Skeletal muscle satellite cell (primary cell): ENCODE data around the gene OR5A2.
"Not testable (repeated sequence)": the region's sequence is repeated elsewhere in the genome, so short reads cannot be mapped to it uniquely, and the experiment has no call there.

Source experiments
- H3K27me3 ChIP-seq: 2 replicates; pipeline ENCODE4 v1.7.0; 2013; ENCODE audit warnings: low read length; ENCODE audit not compliant: control insufficient read depth, insufficient read depth
- H3K36me3 ChIP-seq: 2 replicates; pipeline ENCODE4 v1.7.0; 2013; ENCODE audit warnings: mild to moderate bottlenecking, control low read depth, low read length; ENCODE audit not compliant: insufficient read depth
- H3K4me1 ChIP-seq: 2 replicates; pipeline ENCODE4 v1.7.0; 2013; ENCODE audit warnings: low read length; ENCODE audit not compliant: control insufficient read depth, insufficient read depth
- H3K4me2 ChIP-seq: 2 replicates; pipeline ENCODE4 v1.7.0; 2013; ENCODE audit warnings: mild to moderate bottlenecking, low read length
- H3K4me3 ChIP-seq: 2 replicates; pipeline ENCODE4 v1.7.0; 2013; ENCODE audit warnings: low read length
- H3K9ac ChIP-seq: 2 replicates; pipeline ENCODE4 v1.7.0; 2013; ENCODE audit warnings: mild to moderate bottlenecking, low read depth, low read length, moderate library complexity
- H3K9me3 ChIP-seq: replicated peaks from 2 replicates; pipeline ENCODE4 v1.7.0; 2013; ENCODE audit warnings: mild to moderate bottlenecking, control low read depth, low read length

The OR5A2 gene

GRCh38 chr11:59380263-59381059, 45.8 kb downstream of the OR5A2 start:
- Histone ChIP-seq H3K4me2 (no peak overlapping the region), H3K36me3 (no peaks in the 10 kb centered on the region), H3K27me3 (no peaks in the 10 kb centered on the region), H3K4me1 (no peaks in the 10 kb centered on the region), H3K9me3 (no peaks in the 10 kb centered on the region), H3K9ac (no peak overlapping the region), H3K4me3 (no peak overlapping the region)

GRCh38 chr11:59372324-59372723, 53.9 kb downstream of the OR5A2 start:
- H3K36me3 ChIP-seq, H3K9me3 ChIP-seq, H3K4me1 ChIP-seq, H3K9ac ChIP-seq, H3K27me3 ChIP-seq, H3K4me3 ChIP-seq, H3K4me2 ChIP-seq: not testable (repeated sequence)

- Histone ChIP-seq H3K4me2 (no peak overlapping the region), H3K9ac (no peak overlapping the region), H3K9me3 (no peaks in the 10 kb centered on the region), H3K36me3 (no peaks in the 10 kb centered on the region), H3K4me1 (no peaks in the 10 kb centered on the region), H3K27me3 (no peaks in the 10 kb centered on the region), H3K4me3 (no peak overlapping the region)
These were observed 57.8 kb downstream of the OR5A2 start for GRCh38 chr11:59368238-59369022.
